ENCODE measurements around the gene DNAI7. TPM values are rescaled to one million over a fixed set of nuclear protein-coding genes. Genes with fewer than 3 reads are reported as not detected.

The DNAI7 gene
- total RNA-seq, 1 donor from 2014 or later = 0.49 TPM

DNA sequence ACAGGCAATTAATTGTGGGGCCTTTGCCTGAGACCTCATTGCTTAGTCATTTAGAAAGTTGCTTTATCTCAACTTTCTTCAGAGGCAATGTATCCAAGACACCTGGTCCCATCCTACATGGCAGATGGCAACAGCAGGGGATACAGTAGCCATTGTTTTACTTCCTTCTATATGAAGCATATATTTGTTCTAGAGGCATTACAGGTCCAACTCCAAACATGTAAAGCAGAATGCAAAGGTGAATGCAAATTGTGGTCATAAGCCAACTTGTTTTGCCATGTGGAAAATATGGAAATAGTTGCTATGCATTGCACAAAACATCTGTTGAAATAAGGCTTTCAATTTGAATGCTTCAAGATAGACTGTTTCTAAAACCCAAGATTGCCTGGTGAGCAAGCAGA, 136.3 kb downstream of the DNAI7 start:
- DNase-seq (no peak), ATAC-seq (no peak)
- intact Hi-C loops (cut with DNase I) = no loop called here
- H3K9me3 ChIP-seq = no peaks in the 10 kb centered on the region
- H3K36me3 ChIP-seq = no peaks in the 10 kb centered on the region
- TF ChIP-seq, protein P1, sequence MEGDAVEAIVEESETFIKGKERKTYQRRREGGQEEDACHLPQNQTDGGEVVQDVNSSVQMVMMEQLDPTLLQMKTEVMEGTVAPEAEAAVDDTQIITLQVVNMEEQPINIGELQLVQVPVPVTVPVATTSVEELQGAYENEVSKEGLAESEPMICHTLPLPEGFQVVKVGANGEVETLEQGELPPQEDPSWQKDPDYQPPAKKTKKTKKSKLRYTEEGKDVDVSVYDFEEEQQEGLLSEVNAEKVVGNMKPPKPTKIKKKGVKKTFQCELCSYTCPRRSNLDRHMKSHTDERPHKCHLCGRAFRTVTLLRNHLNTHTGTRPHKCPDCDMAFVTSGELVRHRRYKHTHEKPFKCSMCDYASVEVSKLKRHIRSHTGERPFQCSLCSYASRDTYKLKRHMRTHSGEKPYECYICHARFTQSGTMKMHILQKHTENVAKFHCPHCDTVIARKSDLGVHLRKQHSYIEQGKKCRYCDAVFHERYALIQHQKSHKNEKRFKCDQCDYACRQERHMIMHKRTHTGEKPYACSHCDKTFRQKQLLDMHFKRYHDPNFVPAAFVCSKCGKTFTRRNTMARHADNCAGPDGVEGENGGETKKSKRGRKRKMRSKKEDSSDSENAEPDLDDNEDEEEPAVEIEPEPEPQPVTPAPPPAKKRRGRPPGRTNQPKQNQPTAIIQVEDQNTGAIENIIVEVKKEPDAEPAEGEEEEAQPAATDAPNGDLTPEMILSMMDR (IDR thresholded peaks at IDR 0.05) = no peak
- H3K27me3 ChIP-seq = no peaks in the 10 kb centered on the region
- H3K4me3 ChIP-seq = no peak overlapping the region
- H3K27ac ChIP-seq = no peak overlapping the region
- H3K4me1 ChIP-seq = no peaks in the 10 kb centered on the region

Other genes starting within 250 kb of the DNAI7 start
- 82.5 TPM for gene BCAT1, start 246.1 kb downstream of the DNAI7 start, total RNA-seq
- gene ETFRF1, start 77 bp upstream of the DNAI7 start, total RNA-seq = 21.9 TPM
- 26.7 TPM for gene KRAS, start 55.8 kb upstream of the DNAI7 start, total RNA-seq